LNCaP clone FGC (cell line): ENCODE data around the gene COL4A2.

Experiments
- DNase-seq: peaks from one replicate; pipeline ENCODE4 v3.0.0-alpha.2; 2011; ENCODE audit warnings: low read depth
- H3K4me3 ChIP-seq: 2 replicates; pipeline ENCODE4 v1.5.1; 2011; ENCODE audit warnings: mild to moderate bottlenecking, low read depth, low read length, control low read depth
- CTCF ChIP-seq: IDR thresholded peaks from 2 replicates; pipeline ENCODE4 v1.5.1; 2012; ENCODE audit warnings: mild to moderate bottlenecking; ENCODE audit not compliant: control insufficient read depth, insufficient read depth; ENCODE audit errors: extremely low read depth

Gene COL4A2

DNA sequence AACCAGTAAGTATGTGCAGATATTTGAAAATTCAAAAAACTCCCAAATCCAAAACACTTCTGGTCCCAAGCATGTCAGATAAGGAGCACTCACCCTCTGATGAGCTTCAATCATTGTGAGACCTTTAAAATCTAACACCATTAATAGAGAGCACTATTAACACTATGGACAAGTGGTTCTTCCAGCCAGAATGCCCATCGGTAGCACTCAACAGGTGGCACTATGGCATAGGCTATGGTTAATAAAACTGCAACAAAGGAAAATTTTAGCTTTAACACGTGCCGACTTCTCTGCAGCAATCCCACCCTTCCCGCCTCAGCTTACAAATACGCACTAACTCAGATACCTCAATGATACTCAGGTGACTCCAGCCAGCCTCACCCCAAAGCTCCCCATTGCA, 62.3 kb downstream of the COL4A2 start:
- TF ChIP-seq CTCF = no peak

DNA sequence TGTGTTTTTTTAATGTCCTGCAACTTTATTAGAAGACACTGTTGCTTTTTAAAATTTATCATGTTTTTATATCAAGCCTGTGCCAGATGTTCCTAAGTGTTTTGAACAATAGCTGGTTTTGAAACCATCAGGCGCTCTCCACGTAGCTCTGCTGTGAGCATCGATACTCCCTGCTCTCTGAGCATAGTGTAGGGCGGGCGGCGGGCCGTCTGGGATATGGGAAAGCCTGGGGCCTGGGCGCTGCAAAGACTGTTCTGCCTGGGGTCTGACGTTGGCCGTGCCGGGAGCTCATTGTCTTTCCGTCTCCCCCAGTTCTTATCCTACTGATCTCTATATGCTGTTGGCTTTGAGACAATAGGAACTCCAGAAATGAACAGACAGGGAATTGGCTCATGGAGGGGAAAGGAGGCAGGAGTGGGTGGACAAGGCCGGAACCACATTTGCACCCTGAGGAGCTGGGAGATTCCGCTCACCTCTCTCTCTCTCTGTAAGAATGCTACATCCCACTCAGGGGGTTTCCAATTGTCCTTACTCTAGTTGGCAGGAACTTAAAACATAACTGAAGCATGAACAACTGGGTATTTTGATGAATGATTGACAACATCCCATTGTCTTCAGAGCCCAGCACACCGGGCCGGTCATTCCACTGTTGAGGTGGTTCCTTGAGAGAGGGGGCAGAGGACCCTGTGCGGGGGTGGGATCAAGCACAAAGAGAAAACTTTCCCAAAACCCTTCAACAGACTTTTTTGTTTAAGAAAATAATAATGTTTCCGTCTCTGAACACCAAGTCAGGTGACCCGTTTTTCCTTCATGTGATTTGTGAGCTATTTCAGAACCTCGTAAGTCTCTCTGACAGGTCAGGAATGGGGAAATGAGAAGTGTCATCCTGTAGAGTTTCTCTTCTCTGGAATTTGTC, 64.7 kb downstream of the COL4A2 start:
- DNase-seq = no peak
- no peak for TF ChIP-seq CTCF
- no peak overlapping the region for H3K4me3 ChIP-seq

More for the DNA sequence above, 62.3 kb downstream of the COL4A2 start:
- DNase-seq = no peak
- no peak overlapping the region for H3K4me3 ChIP-seq

DNA sequence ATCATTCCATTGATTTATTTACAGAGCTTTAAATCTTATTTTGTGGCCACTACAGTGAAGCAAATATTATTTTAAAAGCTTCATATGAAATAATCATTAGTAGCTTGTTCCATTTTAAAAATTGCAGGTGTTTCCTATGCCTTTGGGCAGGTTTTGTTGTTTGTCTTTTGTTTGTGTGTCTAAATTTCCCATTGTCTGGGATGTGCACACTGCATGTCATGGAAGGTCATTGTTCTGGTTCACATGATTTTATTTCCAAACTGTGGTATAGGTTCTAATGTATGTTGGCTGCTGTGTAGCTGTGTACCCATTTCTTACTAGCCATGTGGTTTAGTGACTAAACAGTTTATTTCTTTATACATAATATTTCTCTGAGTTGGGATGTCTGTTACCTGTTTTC, 65.6 kb downstream of the COL4A2 start:
- TF ChIP-seq CTCF = no peak
- DNase-seq = no peak

DNA sequence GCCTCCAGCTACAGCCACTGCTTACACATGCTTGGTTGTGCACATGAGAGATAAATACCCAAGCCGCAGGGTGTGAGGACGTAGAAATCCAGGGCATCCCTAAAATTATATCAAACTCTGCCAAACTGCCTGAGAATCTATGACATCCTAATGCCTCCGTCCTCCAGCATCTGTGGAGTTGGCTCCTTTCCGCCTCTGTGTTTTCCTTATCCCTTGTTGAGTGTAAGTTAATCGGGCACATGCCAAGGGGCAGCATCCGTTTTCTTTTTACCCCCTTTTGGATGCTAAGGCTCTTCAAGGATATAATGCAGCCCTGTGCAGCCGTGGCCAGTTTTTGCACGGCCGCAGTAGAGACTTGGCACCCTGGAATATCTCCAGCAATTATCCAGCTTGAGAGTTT, 66.5 kb downstream of the COL4A2 start:
- DNase-seq = no peak
- H3K4me3 ChIP-seq = no peak overlapping the region
- TF ChIP-seq CTCF = no peak

More for the DNA sequence above, 65.6 kb downstream of the COL4A2 start:
- H3K4me3 ChIP-seq = no peak overlapping the region

- no peak overlapping the region for H3K4me3 ChIP-seq
- no peak for DNase-seq
- TF ChIP-seq CTCF = no peak
Observed at GRCh38 chr13:110374431-110375370, 67.6 kb downstream of the COL4A2 start.

DNA sequence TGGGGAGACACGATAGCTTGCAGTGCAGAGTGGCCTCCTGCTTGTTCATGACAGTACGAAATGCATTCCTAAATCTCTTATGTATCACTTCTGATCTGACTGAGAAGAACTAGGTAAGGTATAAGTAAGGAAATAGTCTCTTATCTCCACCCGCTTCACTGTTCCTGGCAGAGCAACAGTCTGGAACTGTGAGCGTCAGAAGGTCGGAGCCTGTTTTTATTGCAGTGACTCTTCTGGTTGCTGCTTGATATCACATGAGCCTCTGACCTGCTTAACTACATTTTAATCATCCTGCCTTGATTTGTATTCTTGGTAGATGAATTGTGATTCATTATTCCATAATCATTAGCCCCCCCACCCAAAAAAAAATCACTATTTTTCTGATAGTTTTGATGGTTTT, 69.0 kb downstream of the COL4A2 start:
- no peak for TF ChIP-seq CTCF
- no peak overlapping the region for H3K4me3 ChIP-seq
- peak; percentile 13 for DNase-seq
